HG02678 (cell line): ENCODE data around the gene E2F6.
A peak's percentile ranks its signal among the peaks of the same experiment; 100 is the strongest.

Source experiments
- ATAC-seq: cut with Tn5 transposase; IDR thresholded peaks from one replicate; pipeline ENCODE4 v1.9.1; 2021; ENCODE audit warnings: mild to moderate bottlenecking, moderate library complexity; ENCODE audit not compliant: unreplicated experiment

Gene E2F6

GRCh38 chr2:11465485-11466306 is at the start of gene E2F6:
E2F6 (minus strand) TSS chr2:11466161; CDS start chr2:11465879, 282 bp downstream.
- ATAC-seq, result peak; percentile 62

GRCh38 chr2:11515490-11515981 is 49.6 kb upstream of the E2F6 start:
- ATAC-seq, result no peak

GRCh38 chr2:11514904-11515303 is 48.9 kb upstream of the E2F6 start:
- ATAC-seq, result no peak

- ATAC-seq, result no peak
These were observed 48.2 kb upstream of the E2F6 start for GRCh38 chr2:11514081-11514730.

DNA sequence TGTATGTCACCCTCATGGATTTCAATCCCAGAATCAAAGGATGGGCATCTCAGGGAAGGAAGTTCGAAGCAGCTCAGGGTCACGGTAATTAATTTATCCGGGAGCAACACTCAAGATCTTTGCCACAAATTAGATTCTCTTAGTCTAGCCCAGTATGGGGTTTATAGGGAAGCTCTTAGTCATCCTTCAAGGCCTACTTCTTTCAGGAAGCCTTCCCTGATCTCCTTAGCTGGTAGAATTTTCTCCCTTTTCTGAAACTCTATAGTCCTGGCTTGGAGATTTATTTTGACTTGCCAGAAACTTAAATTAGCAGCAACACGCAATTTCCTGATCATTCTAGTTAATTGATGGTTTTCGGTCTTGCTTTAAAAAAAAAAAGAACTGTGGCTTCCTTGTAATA is 47.4 kb upstream of the E2F6 start:
- ATAC-seq, result no peak

- ATAC-seq, result no peak
These were observed 46.5 kb upstream of the E2F6 start for GRCh38 chr2:11512431-11512830.

DNA sequence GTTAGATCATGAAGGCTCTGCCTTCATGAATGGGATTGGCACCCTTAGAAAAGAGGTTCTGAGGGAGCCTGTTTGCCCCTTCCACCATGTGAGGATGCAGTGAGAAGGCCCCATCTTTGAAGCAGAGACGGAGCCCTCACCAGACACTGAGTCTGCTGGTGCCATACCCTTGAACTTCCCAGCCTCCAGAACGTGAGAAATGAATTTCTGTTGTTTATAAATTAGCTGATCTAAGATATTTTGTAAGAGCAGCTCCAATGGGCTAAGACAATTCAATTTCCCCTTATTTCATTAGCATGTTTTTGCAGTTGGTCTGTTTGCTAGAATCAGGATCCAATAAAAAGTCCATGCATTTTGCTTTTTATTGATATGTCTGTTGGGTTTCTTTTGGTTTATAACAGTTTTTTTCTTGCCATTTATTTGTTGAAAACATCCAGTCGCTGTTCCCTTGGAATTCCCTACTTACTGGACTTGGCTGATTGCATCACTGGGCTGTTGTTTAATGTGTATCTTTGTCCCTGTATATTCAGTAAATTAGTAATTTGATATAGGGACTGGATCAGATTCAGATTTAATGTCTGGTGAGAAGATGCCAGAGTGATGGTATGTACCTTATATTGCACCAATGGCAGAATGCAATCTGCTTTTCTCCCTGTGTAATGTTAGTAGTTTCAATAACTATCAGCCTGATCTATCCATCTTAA is 43.8 kb upstream of the E2F6 start:
- no peak for ATAC-seq

DNA sequence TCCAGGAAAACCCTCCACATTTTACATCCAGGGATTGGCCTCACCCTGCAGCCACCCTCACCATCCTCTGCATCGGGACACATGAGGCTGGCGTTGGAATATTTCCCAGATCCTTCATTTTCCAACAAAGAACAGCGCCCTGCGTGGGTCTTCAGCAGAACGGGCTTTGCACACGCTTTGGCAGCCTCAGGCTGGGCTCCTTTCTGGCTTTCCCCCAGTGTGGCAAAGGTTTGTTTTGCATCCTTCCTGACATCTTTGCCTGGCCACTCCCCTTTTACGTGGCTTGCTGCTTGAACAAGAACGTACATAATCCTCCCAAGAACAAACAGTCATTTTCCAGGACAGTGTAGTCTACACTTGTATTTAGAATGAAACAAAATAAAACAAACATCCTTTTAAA is 42.3 kb upstream of the E2F6 start:
- ATAC-seq, result no peak

DNA sequence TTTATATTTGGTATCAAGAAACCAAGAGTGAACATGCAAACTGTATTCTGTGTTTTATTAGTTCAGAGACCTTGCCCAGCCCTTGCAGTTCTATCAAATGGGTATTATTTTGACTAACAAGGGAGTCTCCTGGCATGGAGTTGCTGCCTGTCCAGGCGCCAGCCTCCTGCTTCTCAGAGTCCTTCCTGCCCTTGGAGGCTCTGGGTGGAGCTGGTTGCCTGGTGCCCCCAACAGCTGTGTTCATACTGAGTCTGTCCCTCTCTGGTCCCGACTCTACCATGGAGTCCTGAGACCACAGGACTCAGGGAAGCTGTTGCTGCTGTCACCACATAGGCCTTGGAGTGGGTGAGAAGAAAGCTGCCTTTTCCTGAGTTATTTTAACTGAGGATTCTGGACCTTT is 41.6 kb upstream of the E2F6 start:
- ATAC-seq, result no peak

DNA sequence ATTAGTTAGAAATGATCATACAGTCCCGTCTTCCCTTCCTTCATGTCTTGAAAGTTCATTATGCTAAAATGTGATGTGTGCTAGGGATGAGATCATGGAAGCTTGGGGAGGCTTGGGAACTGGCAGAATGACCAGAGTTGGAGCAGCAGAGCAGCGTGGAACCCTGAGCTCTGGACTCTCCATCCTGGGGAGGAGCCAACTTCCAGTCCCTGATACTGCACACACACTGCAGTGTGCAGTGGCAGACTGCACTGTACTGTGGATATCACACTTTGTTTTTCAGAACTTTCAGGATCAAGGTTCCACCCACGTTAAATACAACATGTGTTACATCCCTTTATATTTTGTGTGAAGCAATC is 40.6 kb upstream of the E2F6 start:
- ATAC-seq, result no peak

- no peak for ATAC-seq
These were observed 40.0 kb upstream of the E2F6 start for GRCh38 chr2:11505652-11506610.

DNA sequence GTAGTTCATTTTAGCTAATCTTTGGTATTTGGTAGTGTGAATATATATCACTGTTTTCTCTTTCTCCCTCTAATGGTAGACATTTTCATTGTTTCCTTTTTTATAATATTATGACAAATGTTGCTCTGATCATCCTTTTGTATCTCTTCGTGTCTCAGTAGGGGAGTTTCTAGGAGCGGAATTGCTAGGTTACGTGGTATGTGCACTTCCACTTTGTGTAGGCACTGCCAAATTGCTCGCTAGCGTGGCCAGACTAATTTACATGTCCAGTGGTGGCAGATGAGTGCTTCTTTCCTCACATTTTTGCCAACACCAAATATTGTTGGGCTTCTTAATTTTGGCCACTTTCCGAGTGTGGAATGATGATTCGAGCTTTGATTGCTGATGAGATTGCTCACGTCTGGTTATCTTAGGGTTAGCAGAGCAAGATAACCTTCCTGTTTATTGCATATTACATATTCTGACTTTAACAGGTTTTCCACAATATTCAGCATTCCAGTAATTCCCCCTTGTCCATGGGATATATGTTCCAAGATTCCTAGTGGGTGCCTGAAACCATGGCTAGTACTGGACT is 37.5 kb upstream of the E2F6 start:
- no peak for ATAC-seq

DNA sequence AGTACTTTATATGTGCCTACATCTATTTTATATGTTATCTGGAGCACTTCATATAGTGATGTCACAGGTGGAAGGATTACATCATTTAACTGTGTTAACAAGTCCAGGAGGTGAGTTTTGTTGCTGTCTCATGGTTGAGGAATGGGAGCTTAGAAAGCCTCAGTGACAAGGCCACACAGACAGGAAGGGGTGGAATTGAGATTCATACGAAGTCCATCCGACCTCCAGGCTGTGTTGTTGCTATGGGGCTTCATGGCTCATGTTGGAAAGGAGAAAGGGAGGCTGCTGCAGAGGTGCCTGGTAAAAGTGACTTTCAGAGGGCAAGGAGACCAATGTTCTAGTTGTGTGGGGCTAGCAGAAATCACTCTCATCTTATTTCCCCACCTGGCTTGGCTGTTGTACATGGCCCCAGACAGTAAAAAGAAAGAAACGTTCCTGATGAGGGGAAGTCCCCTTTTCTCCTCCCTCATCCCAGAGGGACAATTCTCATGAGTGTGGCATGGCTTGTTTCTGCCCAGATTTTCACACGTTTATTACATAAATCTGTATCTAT is 36.9 kb upstream of the E2F6 start:
- no peak for ATAC-seq

- peak; percentile 35 for ATAC-seq
These were observed 34.8 kb upstream of the E2F6 start for GRCh38 chr2:11500702-11501303.

GRCh38 chr2:11499081-11499743 is 33.3 kb upstream of the E2F6 start:
- no peak for ATAC-seq

GRCh38 chr2:11498543-11499034 is 32.6 kb upstream of the E2F6 start:
- peak; percentile 88 for ATAC-seq

GRCh38 chr2:11495844-11496681 is 30.1 kb upstream of the E2F6 start:
- ATAC-seq, result no peak

GRCh38 chr2:11494310-11494709 is 28.3 kb upstream of the E2F6 start:
- ATAC-seq, result no peak
